SK-N-SH (cell line): Measurements from ENCODE around the gene ARHGEF11. TPM values are rescaled to one million over a fixed set of nuclear protein-coding genes. Genes with fewer than 3 reads are reported as not detected.

Experiments used
- polyA plus RNA-seq, 3 experiments: library from polyadenylated mRNA; depleted of rRNA; stranded (reverse); fragments of >200 nt; gene quantifications; 2 replicates each; pipeline ENCODE4 v1.2.3, GENCODE V29; 2012
- small RNA-seq, 7 experiments: library from RNA; depleted of rRNA; stranded (forward); fragments of <200 nt; gene quantifications; one replicate each; pipeline ENCODE3, GENCODE V24; 2012

The ARHGEF11 gene
- polyA plus RNA-seq, 1 of the 3 experiments (the other 2 are of a cell fraction), result 19.0 TPM

Small RNA genes lying within 50 kb of the gene (small RNA-seq; reads per million reads assigned to genes)
- 0 to 1.2 (median 0) reads per million in 7 experiments for gene MIR765
- 0 reads per million in 7 experiments for gene RN7SL612P

Other genes with a start within 250 kb of the ARHGEF11 start
- gene SH2D2A, start 228.9 kb downstream of the ARHGEF11 start, polyA plus RNA-seq (2012; rRNA removed), result not detected in 2 replicates
- gene INSRR, start 186.6 kb downstream of the ARHGEF11 start, polyA plus RNA-seq (2012; rRNA removed), result 0.20 and 0.63 TPM in 2 replicates
- 0.97 and 3.3 TPM in 2 replicates for gene NTRK1, start 184.9 kb downstream of the ARHGEF11 start, polyA plus RNA-seq (2012; rRNA removed)
- gene PEAR1, start 152.0 kb downstream of the ARHGEF11 start, polyA plus RNA-seq (2012; rRNA removed), result 1.2 and 1.7 TPM in 2 replicates
- 0.03 TPM in 1 of 2 replicates, not detected in the other for gene LRRC71, start 125.1 kb downstream of the ARHGEF11 start, polyA plus RNA-seq (2012; rRNA removed)
- not detected in 2 replicates for gene ETV3L, start 54.1 kb upstream of the ARHGEF11 start, polyA plus RNA-seq (2012; rRNA removed)
- gene ETV3, start 92.7 kb upstream of the ARHGEF11 start, polyA plus RNA-seq (2012; rRNA removed), result 5.4 and 8.5 TPM in 2 replicates